SK-N-MC (cell line): ENCODE data around the gene NOP14.

Experiments
- EZH2 ChIP-seq: fragments of 200-600 bp; sonication (generic); IDR thresholded peaks from one replicate; pipeline ENCODE4 v1.6.1; 2017; ENCODE audit warnings: antibody characterized with exemption
- POLR2AphosphoS5 ChIP-seq: IDR thresholded peaks from 2 replicates; pipeline ENCODE4 v1.6.1; 2012; ENCODE audit warnings: mild to moderate bottlenecking, low read depth, low read length, borderline replicate concordance

GRCh38 chr4:2928242-2929176 is 34.7 kb downstream of the NOP14 start:
- TF ChIP-seq POLR2AphosphoS5 (no peak), EZH2 (no peak)
